H1 (cell line): ENCODE results near the gene TTC28. TPM values are rescaled to one million over a fixed set of nuclear protein-coding genes. Genes with fewer than 3 reads are reported as not detected.

Source experiments
- CTCF ChIA-PET: fragments of 300-600 bp; sonication (Branson Sonifier 250); formaldehyde crosslinking; loops from one replicate; lab custom pipeline; 2021; ENCODE audit not compliant: partially characterized antibody; lab: Charles Lee
- POLR2A ChIA-PET: fragments of 300-600 bp; sonication (Branson Sonifier 250); formaldehyde crosslinking; loops from one replicate; lab custom pipeline; 2021; ENCODE audit warnings: inconsistent platforms; ENCODE audit not compliant: partially characterized antibody; lab: Charles Lee
- DNase-seq, 2 experiments: peaks; one replicate each; pipeline versions ENCODE4 v3.0.0 to v3.0.0-alpha.2; 2010 to 2022; ENCODE audit warnings: low spot score in 2 of 2, low read depth in 1 of 2, mixed read lengths in 1 of 2
- FAIRE-seq: peaks from 2 replicates; lab custom pipeline; 2011; peaks lifted over from hg19 to GRCh38; lab: Jason Lieb, UNC
- H2AFZ ChIP-seq: 2 replicates; pipeline ENCODE4 v1.8.1; 2012; ENCODE audit warnings: low read length, inconsistent platforms
- H2AK5ac ChIP-seq: 2 replicates; pipeline ENCODE4 v1.6.1; 2013; ENCODE audit warnings: low read depth, low read length
- H2BK120ac ChIP-seq: replicated peaks from 2 replicates; pipeline ENCODE3; 2013; ENCODE audit warnings: low read depth, low read length, inconsistent platforms
- H2BK12ac ChIP-seq: 2 replicates; pipeline ENCODE4 v1.6.1; 2013; ENCODE audit warnings: low read depth, low read length
- H2BK15ac ChIP-seq: 2 replicates; pipeline ENCODE4 v1.6.1; 2013; ENCODE audit warnings: low read length
- H2BK20ac ChIP-seq: 2 replicates; pipeline ENCODE4 v1.6.1; 2013; ENCODE audit warnings: low read length
- H2BK5ac ChIP-seq: 2 replicates; pipeline ENCODE4 v1.6.1; 2013; ENCODE audit warnings: low read depth, low read length
- H3K14ac ChIP-seq: 2 replicates; pipeline ENCODE4 v1.6.1; 2013; ENCODE audit warnings: inconsistent platforms; ENCODE audit not compliant: insufficient read length
- H3K18ac ChIP-seq: 2 replicates; pipeline ENCODE4 v1.6.1; 2013; ENCODE audit warnings: low read length; ENCODE audit errors: extremely low read depth
- H3K23ac ChIP-seq: 2 replicates; pipeline ENCODE4 v1.6.1; 2013; ENCODE audit warnings: inconsistent platforms; ENCODE audit not compliant: insufficient read length
- H3K23me2 ChIP-seq: 2 replicates; pipeline ENCODE4 v1.6.1; 2013; ENCODE audit warnings: low read depth, low read length
- H3K27ac ChIP-seq: 2 replicates; pipeline ENCODE4 v1.6.1; 2011; ENCODE audit warnings: low read depth, low read length, inconsistent platforms
- H3K27me3 ChIP-seq, 4 experiments: replicated peaks in 1 of 4; 1 replicate in 1 of 4; 2 replicates in 3 of 4; pipeline versions ENCODE4 v1.6.1 to v1.8.1; 2011 to 2013; ENCODE audit warnings: low read length in 3 of 4, mild to moderate bottlenecking in 3 of 4, inconsistent platforms in 2 of 4, mixed read lengths in 2 of 4, moderate library complexity in 1 of 4; ENCODE audit not compliant: control insufficient read depth in 3 of 4, insufficient read depth in 3 of 4; ENCODE audit errors: extremely low read depth in 1 of 4
- H3K36me3 ChIP-seq, 4 experiments: 2 replicates each; pipeline versions ENCODE4 v1.6.1 to v1.8.1; 2011 to 2013; ENCODE audit warnings: mild to moderate bottlenecking in 4 of 4, low read length in 3 of 4, moderate library complexity in 2 of 4, control low read depth in 1 of 4, inconsistent platforms in 1 of 4; ENCODE audit not compliant: insufficient read depth in 4 of 4, control insufficient read depth in 2 of 4
- H3K4ac ChIP-seq: replicated peaks from 2 replicates; pipeline ENCODE3; 2013; ENCODE audit warnings: low read length, low read depth, mixed read lengths, inconsistent platforms; ENCODE audit not compliant: insufficient read length
- H3K4me1 ChIP-seq, 4 experiments: replicated peaks in 1 of 4; 1 replicate in 1 of 4; 2 replicates in 3 of 4; pipeline versions ENCODE4 v1.6.1 to v1.8.1; 2011 to 2013; ENCODE audit warnings: low read length in 3 of 4, inconsistent platforms in 2 of 4, mixed read lengths in 1 of 4; ENCODE audit not compliant: insufficient read depth in 4 of 4, control insufficient read depth in 3 of 4
- H3K4me2 ChIP-seq, 2 experiments: 2 replicates each; pipeline versions ENCODE4 v1.6.1 to v1.8.1; 2011 to 2013; ENCODE audit warnings: low read depth in 2 of 2, low read length in 2 of 2, control low read depth in 1 of 2, inconsistent platforms in 1 of 2, mild to moderate bottlenecking in 1 of 2; ENCODE audit not compliant: insufficient read depth in 1 of 2
- H3K4me3 ChIP-seq, 4 experiments: fragments of 200-600, 300-600 bp in 1 of 4; sonication (generic), shearing (Covaris generic), sonication (Bioruptor Twin) in 1 of 4; 2 replicates each; pipeline versions ENCODE4 v1.5.1 to v1.8.1; 2011 to 2016; ENCODE audit warnings: low read length in 4 of 4, low read depth in 3 of 4, control low read depth in 2 of 4, inconsistent platforms in 2 of 4, mild to moderate bottlenecking in 2 of 4, mixed read lengths in 1 of 4, moderate library complexity in 1 of 4; ENCODE audit not compliant: insufficient read depth in 2 of 4; ENCODE audit errors: extremely low read depth in 1 of 4
- H3K56ac ChIP-seq: replicated peaks from 2 replicates; pipeline ENCODE3; 2013; ENCODE audit warnings: low read depth, mild to moderate bottlenecking, mixed read lengths, low read length, inconsistent platforms; ENCODE audit not compliant: insufficient read length
- H3K79me1 ChIP-seq: 2 replicates; pipeline ENCODE4 v1.6.1; 2013; ENCODE audit warnings: low read depth, low read length, control low read depth
- H3K79me2 ChIP-seq, 2 experiments: 2 replicates each; pipeline versions ENCODE4 v1.6.1 to v1.8.1; 2012 to 2013; ENCODE audit warnings: low read length in 2 of 2, mild to moderate bottlenecking in 2 of 2, inconsistent platforms in 1 of 2; ENCODE audit not compliant: insufficient read depth in 2 of 2, control insufficient read depth in 1 of 2
- H3K9ac ChIP-seq, 4 experiments: replicated peaks in 1 of 4; 1 replicate in 1 of 4; 2 replicates in 3 of 4; pipeline versions ENCODE4 v1.6.1 to v1.8.1; 2011 to 2013; ENCODE audit warnings: low read depth in 3 of 4, low read length in 3 of 4, control low read depth in 2 of 4, mild to moderate bottlenecking in 2 of 4, moderate library complexity in 2 of 4, inconsistent platforms in 1 of 4; ENCODE audit errors: extremely low read depth in 1 of 4
- H3K9me3 ChIP-seq, 2 experiments: 2 replicates each; pipeline versions ENCODE4 v1.6.1 to v1.8.1; 2012 to 2013; ENCODE audit warnings: mild to moderate bottlenecking in 2 of 2, moderate library complexity in 2 of 2, control low read depth in 1 of 2, inconsistent platforms in 1 of 2, low read depth in 1 of 2, low read length in 1 of 2, mixed read lengths in 1 of 2; ENCODE audit not compliant: insufficient read depth in 2 of 2
- H4K20me1 ChIP-seq, 2 experiments: replicated peaks in 1 of 2; 2 replicates each; pipeline versions ENCODE3 to v1.8.1; 2011 to 2013; ENCODE audit warnings: inconsistent platforms in 2 of 2, low read length in 2 of 2, mild to moderate bottlenecking in 1 of 2; ENCODE audit not compliant: insufficient read depth in 2 of 2, control insufficient read depth in 1 of 2
- H4K5ac ChIP-seq: 2 replicates; pipeline ENCODE4 v1.6.1; 2013; ENCODE audit warnings: low read length, low read depth, mixed read lengths, inconsistent platforms; ENCODE audit not compliant: insufficient read length
- H4K8ac ChIP-seq: 2 replicates; pipeline ENCODE4 v1.8.0; 2013; ENCODE audit warnings: mild to moderate bottlenecking, moderate library complexity, low read length, inconsistent platforms; ENCODE audit not compliant: insufficient read depth; ENCODE audit errors: extremely low read depth
- H4K91ac ChIP-seq: replicated peaks from 2 replicates; pipeline ENCODE3; 2013; ENCODE audit warnings: low read length, mixed read lengths, inconsistent platforms; ENCODE audit not compliant: insufficient read length
- GABPA ChIP-seq: IDR thresholded peaks from 2 replicates; pipeline ENCODE4 v1.6.1; 2011; ENCODE audit warnings: mild to moderate bottlenecking, low read length, moderate library complexity, borderline replicate concordance; ENCODE audit not compliant: insufficient read depth
- HDAC2 ChIP-seq, 2 experiments: fragments of 300-600 bp in 1 of 2; sonication (generic) in 1 of 2; IDR thresholded peaks; 2 replicates each; pipeline ENCODE4 v1.6.1; 2011 to 2012; ENCODE audit warnings: low read depth in 2 of 2, low read length in 2 of 2, mild to moderate bottlenecking in 2 of 2, moderate library complexity in 2 of 2, borderline replicate concordance in 1 of 2, inconsistent platforms in 1 of 2
- SP4 ChIP-seq: IDR thresholded peaks from 2 replicates; pipeline ENCODE4 v1.6.1; 2012; ENCODE audit warnings: low read length, inconsistent platforms
- SRF ChIP-seq: IDR thresholded peaks from 2 replicates; pipeline ENCODE4 v1.6.1; 2011; ENCODE audit warnings: mild to moderate bottlenecking, low read depth, low read length, moderate library complexity
- YY1 ChIP-seq: IDR thresholded peaks from 2 replicates; pipeline ENCODE4 v1.6.1; 2011; ENCODE audit warnings: low read depth, mild to moderate bottlenecking, low read length
- WGBS, 2 experiments: shearing (Covaris generic) in 1 of 2; methylation state at CpG; one replicate each; pipeline versions ENCODE4 v1.1.6 to v1.1.7; 2013 to 2015; ENCODE audit warnings: low lambda C conversion rate in 2 of 2, mixed read lengths in 2 of 2, inconsistent platforms in 1 of 2, low coverage in 1 of 2, missing lambda C conversion rate in 1 of 2; ENCODE audit not compliant: insufficient replicate concordance in 2 of 2, insufficient coverage in 1 of 2, insufficient read length in 1 of 2; ENCODE audit errors: extremely low coverage in 1 of 2, missing lambda C conversion rate in 1 of 2; 5-methylcytosine and 5-hydroxymethylcytosine counted together
- polyA plus RNA-seq, 7 experiments: library from polyadenylated mRNA; depleted of rRNA in 3 of 7; stranded (reverse) in 5 of 7; unstranded in 2 of 7; fragments of >200 nt in 5 of 7; fragments of 200-250 nt in 2 of 7; gene quantifications; 1 replicate in 5 of 7; 2 replicates in 1 of 7; 4 replicates in 1 of 7; pipeline versions ENCODE4 v1.2.1 to v1.2.3, GENCODE V29; 2011 to 2013; ENCODE audit warnings: missing spikeins in 2 of 7, mixed read lengths in 2 of 7
- total RNA-seq: library from RNA; stranded (reverse); fragmentation: NEBNext Ultra II Directional; extraction: Animal tissue kit (Norgen Biotek cat#: 25700); gene quantifications from 2 replicates; pipeline ENCODE4 v1.2.1, GENCODE V29; 2021

Gene TTC28
- total and polyA plus RNA-seq, 2 of the 8 experiments (the other 6 are each of a cell fraction or from before 2014, with no cell fraction given) = 2.6 to 12.6 TPM

DNA sequence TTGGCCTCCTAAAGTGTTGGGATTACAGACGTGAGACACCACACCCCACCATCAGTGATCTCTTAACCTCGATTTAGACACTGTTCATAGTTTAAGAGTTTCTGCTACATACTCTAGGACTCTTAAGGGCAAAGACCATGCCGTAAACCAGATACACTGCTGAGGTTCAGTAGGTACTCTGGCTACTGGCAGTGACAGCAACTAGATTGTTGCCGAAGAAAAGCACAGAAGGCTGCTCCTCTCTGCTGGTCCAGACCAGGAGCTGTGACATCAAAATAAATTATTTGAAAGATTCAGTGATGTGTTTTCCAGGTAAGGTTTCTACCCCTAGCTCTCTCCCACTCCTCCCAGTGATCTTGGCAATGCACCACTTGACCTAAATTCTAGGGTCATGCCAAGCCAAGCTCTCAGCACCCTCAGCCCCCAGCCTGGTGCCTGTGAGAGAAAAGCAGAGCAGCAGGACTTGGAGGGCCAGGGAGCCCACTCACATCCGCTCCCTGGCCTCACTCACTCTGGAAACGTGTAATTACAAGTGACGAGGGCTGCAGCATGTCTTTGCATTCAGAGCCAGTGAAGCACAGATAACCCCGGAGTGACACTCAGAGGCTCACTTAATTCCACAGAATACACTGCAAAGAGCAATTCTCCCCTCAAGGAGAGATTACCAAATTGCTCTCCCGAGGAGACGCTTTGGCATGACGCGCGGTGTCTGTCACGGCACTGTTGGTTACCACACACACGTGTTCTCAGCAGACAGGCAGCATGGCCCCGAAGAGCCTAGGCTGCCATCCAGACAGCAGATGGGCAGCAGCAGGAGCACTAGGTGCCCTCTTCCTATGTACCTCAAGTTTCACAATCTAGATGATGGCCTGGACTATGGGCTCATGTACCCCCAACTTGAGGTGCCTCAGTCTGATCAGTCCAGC, 663.7 kb downstream of the TTC28 start:
- H2AFZ ChIP-seq = no peak overlapping the region
- H3K36me3 ChIP-seq = no peaks in the 10 kb centered on the region
- H3K23me2 ChIP-seq = no peaks in the 10 kb centered on the region
- no peak overlapping the region for H2BK20ac ChIP-seq
- H4K20me1 ChIP-seq = no peaks in the 10 kb centered on the region
- no peak overlapping the region for H3K4ac ChIP-seq
- H3K4me2 ChIP-seq = no peak overlapping the region
- no peak overlapping the region for H3K56ac ChIP-seq
- DNase-seq = no peak
- H3K9ac ChIP-seq = no peak overlapping the region
- no peak overlapping the region for H3K27ac ChIP-seq
- H3K23ac ChIP-seq = no peak overlapping the region
- no peak overlapping the region for H3K4me3 ChIP-seq
- no peak overlapping the region for H2AK5ac ChIP-seq
- 91% methylated on average over 16 of the region's 16 CpGs; no CpG with 5 or more reads in 1 of the 2 experiments for WGBS, 2 experiments
- FAIRE-seq = no peak
- peaks cover 0 to 6% (median under 1%) of the 10 kb centered on the region in 4 experiments; a peak in 4 of 7 replicates for H3K4me1 ChIP-seq
- H4K5ac ChIP-seq = no peak overlapping the region
- no peak overlapping the region for H2BK12ac ChIP-seq
- no peaks in the 10 kb centered on the region for H3K79me2 ChIP-seq
- no peak overlapping the region for H2BK120ac ChIP-seq
- no peak overlapping the region for H4K91ac ChIP-seq
- no peaks in the 10 kb centered on the region for H3K27me3 ChIP-seq
- H2BK5ac ChIP-seq = no peak overlapping the region
- CTCF ChIA-PET = interaction anchor here (0.7 to 1.9 kb wide), 8 partner anchors 13 to 335 kb away, joined by 3 to 7 read pairs (median 4); no protein-coding TSS in a partner anchor
- H3K14ac ChIP-seq = no peak overlapping the region
- H3K79me1 ChIP-seq = no peaks in the 10 kb centered on the region
- no peak overlapping the region for H3K18ac ChIP-seq
- no peak overlapping the region for H4K8ac ChIP-seq
- no peaks in the 10 kb centered on the region for H3K9me3 ChIP-seq
- POLR2A ChIA-PET = interaction anchor here (1.4 kb wide), 1 partner anchor 427 kb away, joined by 3 read pairs; no protein-coding TSS in a partner anchor
- no peak overlapping the region for H2BK15ac ChIP-seq
- TF ChIP-seq YY1 (no peak), HDAC2 (IDR thresholded peaks at IDR 0.05; ENCODE audit: borderline replicate concordance in 1 of 2, low read depth in 2 of 2, low read length in 2 of 2) (no peak), GABPA (no peak), SRF (no peak), SP4 (no peak)
